ENCODE measurements around the gene PPP1R9A.

The PPP1R9A gene

DNA sequence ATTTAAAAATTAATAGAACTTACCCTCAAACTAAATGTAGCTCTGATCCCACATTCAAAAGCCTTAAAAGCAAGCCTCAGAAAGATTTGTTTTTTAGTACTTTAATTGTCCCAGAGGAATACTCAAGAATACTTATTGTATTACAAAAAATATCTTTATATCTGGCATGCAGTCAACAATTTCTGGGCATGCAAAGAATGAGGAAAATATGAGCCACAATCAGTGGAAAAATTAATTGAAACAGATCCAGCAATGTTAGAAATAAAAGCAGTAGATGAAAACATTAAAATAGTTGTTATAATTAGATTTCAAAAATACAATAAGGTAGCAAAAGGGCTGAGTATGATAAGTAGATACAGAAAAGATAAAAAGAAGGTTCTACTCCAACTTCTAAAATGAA, 262.3 kb downstream of the PPP1R9A start:
- TF ChIP-seq GLIS3 (CRISPR knock-in tag; IDR thresholded peaks at IDR 0.05) (0 out of 2 replicates have a peak, but pooled peaks have one; percentile 15), ARNTL (CRISPR knock-in tag; IDR thresholded peaks at IDR 0.05; ENCODE audit: borderline replicate concordance, low read depth) (no peak), ISL1 (CRISPR knock-in tag; IDR thresholded peaks at IDR 0.05) (peak; percentile 88)
- TF ChIP-seq, protein P1, sequence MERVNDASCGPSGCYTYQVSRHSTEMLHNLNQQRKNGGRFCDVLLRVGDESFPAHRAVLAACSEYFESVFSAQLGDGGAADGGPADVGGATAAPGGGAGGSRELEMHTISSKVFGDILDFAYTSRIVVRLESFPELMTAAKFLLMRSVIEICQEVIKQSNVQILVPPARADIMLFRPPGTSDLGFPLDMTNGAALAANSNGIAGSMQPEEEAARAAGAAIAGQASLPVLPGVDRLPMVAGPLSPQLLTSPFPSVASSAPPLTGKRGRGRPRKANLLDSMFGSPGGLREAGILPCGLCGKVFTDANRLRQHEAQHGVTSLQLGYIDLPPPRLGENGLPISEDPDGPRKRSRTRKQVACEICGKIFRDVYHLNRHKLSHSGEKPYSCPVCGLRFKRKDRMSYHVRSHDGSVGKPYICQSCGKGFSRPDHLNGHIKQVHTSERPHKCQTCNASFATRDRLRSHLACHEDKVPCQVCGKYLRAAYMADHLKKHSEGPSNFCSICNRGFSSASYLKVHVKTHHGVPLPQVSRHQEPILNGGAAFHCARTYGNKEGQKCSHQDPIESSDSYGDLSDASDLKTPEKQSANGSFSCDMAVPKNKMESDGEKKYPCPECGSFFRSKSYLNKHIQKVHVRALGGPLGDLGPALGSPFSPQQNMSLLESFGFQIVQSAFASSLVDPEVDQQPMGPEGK (CRISPR knock-in tag; IDR thresholded peaks at IDR 0.05; ENCODE audit: borderline replicate concordance), result no peak

DNA sequence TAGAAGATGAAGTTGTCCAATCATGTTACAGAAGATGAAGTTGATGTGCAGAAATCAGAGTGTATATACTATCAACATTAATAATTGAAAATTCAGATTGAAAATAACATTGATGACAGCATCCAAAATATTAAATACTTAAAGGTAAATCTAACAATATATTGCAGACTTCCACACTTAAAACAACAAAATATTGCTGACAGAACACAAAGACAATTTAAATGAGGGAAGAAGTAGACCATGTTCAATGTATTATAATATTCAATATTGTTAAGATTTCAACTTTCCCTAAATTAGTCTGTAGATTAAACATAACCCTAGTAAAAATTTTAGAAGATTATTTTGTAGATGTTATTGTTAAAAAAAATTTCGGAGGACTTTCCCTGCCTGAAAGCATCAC, 265.0 kb downstream of the PPP1R9A start:
- no peak for ATAC-seq

More for the DNA sequence above, 262.3 kb downstream of the PPP1R9A start:
- ATAC-seq, result no peak

DNA sequence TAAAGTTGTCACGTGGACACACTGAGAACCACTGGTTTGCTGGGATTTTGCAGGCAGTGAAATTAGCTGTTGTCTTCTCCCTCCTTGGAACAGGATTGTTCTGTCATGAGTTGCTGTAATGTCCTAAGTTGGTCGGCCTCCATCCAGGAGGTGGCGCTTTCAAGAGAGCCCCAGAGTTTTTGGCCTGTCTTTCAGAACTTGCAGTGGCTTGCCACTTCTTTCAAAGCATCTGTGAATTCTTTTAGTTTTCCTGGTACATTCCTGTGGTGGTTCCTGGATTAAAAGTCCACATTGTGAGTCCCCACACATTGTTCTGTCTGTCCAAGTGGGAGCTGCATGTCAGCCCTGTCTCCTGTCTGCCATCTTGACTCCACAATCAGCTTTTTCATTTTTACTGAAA, 283.1 kb downstream of the PPP1R9A start:
- no peak for TF ChIP-seq BACH2 (CRISPR knock-in tag; IDR thresholded peaks at IDR 0.05; ENCODE audit: borderline replicate concordance)
- no peak for TF ChIP-seq TCF4 (CRISPR knock-in tag; IDR thresholded peaks at IDR 0.05; ENCODE audit: borderline replicate concordance)
- no peak for TF ChIP-seq ZNF70 (CRISPR knock-in tag; IDR thresholded peaks at IDR 0.05)
- TF ChIP-seq, protein P1 (CRISPR knock-in tag; IDR thresholded peaks at IDR 0.05; ENCODE audit: borderline replicate concordance), result no peak
- no peak for TF ChIP-seq TOX (CRISPR knock-in tag; IDR thresholded peaks at IDR 0.05; ENCODE audit: borderline replicate concordance)
- TF ChIP-seq SNAI2 (CRISPR knock-in tag; IDR thresholded peaks at IDR 0.05), result no peak
- no peak for TF ChIP-seq ZFP30 (CRISPR knock-in tag; IDR thresholded peaks at IDR 0.05)
- TF ChIP-seq PPARA (CRISPR knock-in tag; IDR thresholded peaks at IDR 0.05; ENCODE audit: borderline replicate concordance), result no peak
- TF ChIP-seq ZC3H10 (CRISPR knock-in tag; IDR thresholded peaks at IDR 0.05), result no peak
- TF ChIP-seq, protein P2, sequence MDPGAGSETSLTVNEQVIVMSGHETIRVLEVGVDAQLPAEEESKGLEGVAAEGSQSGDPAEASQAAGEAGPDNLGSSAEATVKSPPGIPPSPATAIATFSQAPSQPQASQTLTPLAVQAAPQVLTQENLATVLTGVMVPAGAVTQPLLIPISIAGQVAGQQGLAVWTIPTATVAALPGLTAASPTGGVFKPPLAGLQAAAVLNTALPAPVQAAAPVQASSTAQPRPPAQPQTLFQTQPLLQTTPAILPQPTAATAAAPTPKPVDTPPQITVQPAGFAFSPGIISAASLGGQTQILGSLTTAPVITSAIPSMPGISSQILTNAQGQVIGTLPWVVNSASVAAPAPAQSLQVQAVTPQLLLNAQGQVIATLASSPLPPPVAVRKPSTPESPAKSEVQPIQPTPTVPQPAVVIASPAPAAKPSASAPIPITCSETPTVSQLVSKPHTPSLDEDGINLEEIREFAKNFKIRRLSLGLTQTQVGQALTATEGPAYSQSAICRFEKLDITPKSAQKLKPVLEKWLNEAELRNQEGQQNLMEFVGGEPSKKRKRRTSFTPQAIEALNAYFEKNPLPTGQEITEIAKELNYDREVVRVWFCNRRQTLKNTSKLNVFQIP (CRISPR knock-in tag; IDR thresholded peaks at IDR 0.05; ENCODE audit: borderline replicate concordance, low read depth), result no peak
- TF ChIP-seq, protein P3, sequence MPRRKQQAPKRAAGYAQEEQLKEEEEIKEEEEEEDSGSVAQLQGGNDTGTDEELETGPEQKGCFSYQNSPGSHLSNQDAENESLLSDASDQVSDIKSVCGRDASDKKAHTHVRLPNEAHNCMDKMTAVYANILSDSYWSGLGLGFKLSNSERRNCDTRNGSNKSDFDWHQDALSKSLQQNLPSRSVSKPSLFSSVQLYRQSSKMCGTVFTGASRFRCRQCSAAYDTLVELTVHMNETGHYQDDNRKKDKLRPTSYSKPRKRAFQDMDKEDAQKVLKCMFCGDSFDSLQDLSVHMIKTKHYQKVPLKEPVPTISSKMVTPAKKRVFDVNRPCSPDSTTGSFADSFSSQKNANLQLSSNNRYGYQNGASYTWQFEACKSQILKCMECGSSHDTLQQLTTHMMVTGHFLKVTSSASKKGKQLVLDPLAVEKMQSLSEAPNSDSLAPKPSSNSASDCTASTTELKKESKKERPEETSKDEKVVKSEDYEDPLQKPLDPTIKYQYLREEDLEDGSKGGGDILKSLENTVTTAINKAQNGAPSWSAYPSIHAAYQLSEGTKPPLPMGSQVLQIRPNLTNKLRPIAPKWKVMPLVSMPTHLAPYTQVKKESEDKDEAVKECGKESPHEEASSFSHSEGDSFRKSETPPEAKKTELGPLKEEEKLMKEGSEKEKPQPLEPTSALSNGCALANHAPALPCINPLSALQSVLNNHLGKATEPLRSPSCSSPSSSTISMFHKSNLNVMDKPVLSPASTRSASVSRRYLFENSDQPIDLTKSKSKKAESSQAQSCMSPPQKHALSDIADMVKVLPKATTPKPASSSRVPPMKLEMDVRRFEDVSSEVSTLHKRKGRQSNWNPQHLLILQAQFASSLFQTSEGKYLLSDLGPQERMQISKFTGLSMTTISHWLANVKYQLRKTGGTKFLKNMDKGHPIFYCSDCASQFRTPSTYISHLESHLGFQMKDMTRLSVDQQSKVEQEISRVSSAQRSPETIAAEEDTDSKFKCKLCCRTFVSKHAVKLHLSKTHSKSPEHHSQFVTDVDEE (CRISPR knock-in tag; IDR thresholded peaks at IDR 0.05), result no peak
- TF ChIP-seq ISL1 (CRISPR knock-in tag; IDR thresholded peaks at IDR 0.05), result no peak
- no peak for TF ChIP-seq CSDC2 (CRISPR knock-in tag; IDR thresholded peaks at IDR 0.05)
- TF ChIP-seq ARNTL (CRISPR knock-in tag; IDR thresholded peaks at IDR 0.05; ENCODE audit: borderline replicate concordance, low read depth), result no peak
- no peak for TF ChIP-seq GLIS3 (CRISPR knock-in tag; IDR thresholded peaks at IDR 0.05)
- TF ChIP-seq ZFP3 (CRISPR knock-in tag; IDR thresholded peaks at IDR 0.05), result no peak
- TF ChIP-seq RARB (CRISPR knock-in tag; IDR thresholded peaks at IDR 0.05), result no peak
- peak; percentile 49; the same call in 2 of the 3 replicates for ATAC-seq

More for the DNA sequence above, 265.0 kb downstream of the PPP1R9A start:
- TF ChIP-seq RARB (CRISPR knock-in tag; IDR thresholded peaks at IDR 0.05), result no peak

DNA sequence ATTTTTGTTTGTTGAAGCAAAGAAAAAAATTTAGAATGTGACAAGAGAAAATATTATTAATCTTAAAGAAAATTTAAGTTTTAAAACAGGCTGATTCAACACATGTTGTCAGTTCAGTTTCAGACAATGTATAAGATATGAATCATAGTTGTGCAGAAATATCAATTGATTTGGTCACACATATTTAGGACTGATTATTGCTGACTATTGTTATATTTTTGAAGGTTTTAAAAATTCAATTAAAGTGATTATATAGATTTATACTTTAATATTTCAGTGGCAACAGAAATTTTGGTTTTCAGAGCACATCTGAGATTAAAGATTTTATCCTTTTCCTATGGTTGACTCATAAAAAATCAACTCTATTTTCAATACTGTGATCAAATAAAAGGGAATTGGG, 284.4 kb downstream of the PPP1R9A start:
- TF ChIP-seq, protein P2 (CRISPR knock-in tag; IDR thresholded peaks at IDR 0.05; ENCODE audit: borderline replicate concordance, low read depth), result no peak
- TF ChIP-seq, protein P1 (CRISPR knock-in tag; IDR thresholded peaks at IDR 0.05; ENCODE audit: borderline replicate concordance), result no peak
- TF ChIP-seq OSR1 (CRISPR knock-in tag; IDR thresholded peaks at IDR 0.05) (no peak), BACH2 (CRISPR knock-in tag; IDR thresholded peaks at IDR 0.05; ENCODE audit: borderline replicate concordance) (no peak), RARB (CRISPR knock-in tag; IDR thresholded peaks at IDR 0.05) (no peak)
- no peak for ATAC-seq

All from SK-N-SH treated with all-trans-retinoic acid at 6 μM for 48 hours (cell line).